NCI-H2227 (cell line): Measurements from ENCODE around the gene GHITM.

Experiments
- DNase-seq: peaks from one replicate; lab custom pipeline; 2025; ENCODE audit not compliant: unreplicated experiment; lab: John Stamatoyannopoulos, UW

The GHITM gene

GRCh38 chr10:84197643-84198042, 58.3 kb downstream of the GHITM start:
- DNase-seq: no peak

DNA sequence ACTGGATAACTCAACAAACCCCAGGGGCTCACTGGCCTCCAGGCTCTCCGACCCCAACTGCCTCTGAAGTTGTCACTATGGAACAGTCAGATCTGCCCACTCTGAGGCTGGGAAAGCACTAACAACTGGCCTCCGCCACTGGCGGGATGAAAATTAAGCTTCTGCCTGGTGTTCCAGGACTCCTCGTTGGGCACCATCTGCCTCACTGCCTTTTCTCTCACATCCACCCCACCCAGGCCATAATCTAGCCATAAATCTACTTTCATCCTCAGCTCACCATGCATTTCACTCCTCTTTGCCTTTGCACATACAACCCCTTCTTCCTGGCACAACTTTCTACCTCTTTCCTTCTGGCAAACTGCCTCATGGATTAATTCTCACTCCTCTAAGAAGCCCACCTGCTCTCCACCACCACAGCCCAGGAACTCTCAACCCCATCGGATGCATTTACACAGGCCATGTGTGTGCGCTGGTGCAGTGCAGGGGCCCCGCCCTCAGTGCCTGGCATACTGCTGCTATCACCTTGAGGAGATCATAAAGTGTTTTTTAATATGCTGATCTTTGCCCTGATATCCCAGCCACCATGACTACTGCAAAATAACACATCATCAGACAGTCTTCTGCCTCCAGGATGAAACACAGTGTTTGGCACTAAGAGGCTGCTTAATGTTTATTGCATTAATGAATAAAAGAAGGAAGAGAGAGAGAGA, 59.1 kb downstream of the GHITM start:
- no peak for DNase-seq

- DNase-seq: no peak
Measured at GRCh38 chr10:84200537-84201243, 61.4 kb downstream of the GHITM start.

GRCh38 chr10:84201244-84201606, 61.9 kb downstream of the GHITM start:
- no peak for DNase-seq

GRCh38 chr10:84201682-84202081, 62.4 kb downstream of the GHITM start:
- no peak for DNase-seq

- DNase-seq: no peak
Measured at GRCh38 chr10:84202349-84202748, 63.0 kb downstream of the GHITM start.
